SJSA1 (cell line): Measurements from ENCODE around the gene C2orf76. TPM values are rescaled to one million over a fixed set of nuclear protein-coding genes. Genes with fewer than 3 reads are reported as not detected.

ENCODE experiments used
- DNase-seq, 2 experiments: peaks; one replicate each; pipeline ENCODE4 v3.0.0-alpha.2; 2015 to 2020; ENCODE audit warnings: low spot score in 2 of 2, low read depth in 1 of 2
- H3K27ac ChIP-seq: fragments of 250-450 bp; sonication (Bioruptor Pico); 2 replicates; pipeline ENCODE4 v1.5.1; 2020; ENCODE audit warnings: mild to moderate bottlenecking, moderate library complexity
- H3K27me3 ChIP-seq: fragments of 250-450 bp; sonication (Bioruptor Pico); replicated peaks from 2 replicates; pipeline ENCODE4 v1.5.1; 2020; ENCODE audit warnings: mild to moderate bottlenecking, moderate library complexity
- H3K36me3 ChIP-seq: fragments of 250-450 bp; sonication (Bioruptor Pico); 2 replicates; pipeline ENCODE4 v1.5.1; 2020; ENCODE audit warnings: mild to moderate bottlenecking
- H3K4me1 ChIP-seq: fragments of 250-450 bp; sonication (Bioruptor Pico); replicated peaks from 2 replicates; pipeline ENCODE4 v1.6.1; 2021; ENCODE audit warnings: mild to moderate bottlenecking
- H3K4me3 ChIP-seq: fragments of 250-450 bp; sonication (Bioruptor Pico); 2 replicates; pipeline ENCODE4 v1.5.1; 2020; ENCODE audit warnings: mild to moderate bottlenecking
- H3K9me3 ChIP-seq: fragments of 250-450 bp; sonication (Bioruptor Pico); replicated peaks from 2 replicates; pipeline ENCODE4 v1.5.1; 2020; ENCODE audit warnings: mild to moderate bottlenecking
- total RNA-seq: library from RNA; depleted of rRNA; stranded (reverse); fragments of >200 nt; shearing (Covaris generic); gene quantifications from 2 replicates; pipeline ENCODE4 v1.2.3, GENCODE V29; 2014

Gene C2orf76
- total RNA-seq, 1 experiment from 2014 or later = 18.3 TPM

- DNase-seq = no peak
These were observed 4.5 kb upstream of the C2orf76 start for GRCh38 chr2:119371111-119371510.

GRCh38 chr2:119369845-119370244 lies 3.2 kb upstream of the C2orf76 start:
- Histone ChIP-seq H3K9me3 (no peaks in the 10 kb centered on the region), H3K27ac (no peak overlapping the region), H3K36me3 (peaks cover 61% of the 10 kb centered on the region), H3K4me3 (no peak overlapping the region), H3K4me1 (peaks cover 17% of the 10 kb centered on the region), H3K27me3 (no peaks in the 10 kb centered on the region)
- no peak for DNase-seq

More at GRCh38 chr2:119371111-119371510, 4.5 kb upstream of the C2orf76 start:
- H3K4me3 ChIP-seq = no peak overlapping the region
- H3K9me3 ChIP-seq = no peaks in the 10 kb centered on the region
- peaks cover 6% of the 10 kb centered on the region for H3K4me1 ChIP-seq
- H3K27ac ChIP-seq = no peak overlapping the region
- no peaks in the 10 kb centered on the region for H3K27me3 ChIP-seq
- H3K36me3 ChIP-seq = peaks cover 61% of the 10 kb centered on the region

GRCh38 chr2:119367472-119368099 lies 952 bp upstream of the C2orf76 start:
- Histone ChIP-seq H3K27me3 (no peaks in the 10 kb centered on the region), H3K36me3 (peaks cover 49% of the 10 kb centered on the region), H3K4me3 (peak overlapping the region; percentile 66), H3K4me1 (peaks cover 17% of the 10 kb centered on the region), H3K27ac (peak overlapping the region; percentile 30), H3K9me3 (no peaks in the 10 kb centered on the region)
- peak; percentile 54 to 59 for DNase-seq

- Histone ChIP-seq H3K27me3 (no peaks in the 10 kb centered on the region), H3K9me3 (no peaks in the 10 kb centered on the region), H3K4me3 (peak overlapping the region; percentile 66), H3K4me1 (peaks cover 17% of the 10 kb centered on the region), H3K27ac (peak overlapping the region; percentile 44), H3K36me3 (peaks cover 36% of the 10 kb centered on the region)
- DNase-seq = no peak
These were observed 429 bp downstream of the C2orf76 start for GRCh38 chr2:119366161-119366648.

- no peak overlapping the region for H3K27ac ChIP-seq
- peak overlapping the region; percentile 66 for H3K4me3 ChIP-seq
- no peaks in the 10 kb centered on the region for H3K27me3 ChIP-seq
- H3K9me3 ChIP-seq = no peaks in the 10 kb centered on the region
- H3K36me3 ChIP-seq = peaks cover 28% of the 10 kb centered on the region
- peaks cover 17% of the 10 kb centered on the region for H3K4me1 ChIP-seq
- no peak for DNase-seq
These were observed 1.2 kb downstream of the C2orf76 start for GRCh38 chr2:119365436-119365835.

GRCh38 chr2:119364798-119365197 lies 1.8 kb downstream of the C2orf76 start:
- Histone ChIP-seq H3K27ac (no peak overlapping the region), H3K36me3 (peaks cover 21% of the 10 kb centered on the region), H3K4me1 (peaks cover 17% of the 10 kb centered on the region), H3K4me3 (no peak overlapping the region), H3K9me3 (no peaks in the 10 kb centered on the region), H3K27me3 (no peaks in the 10 kb centered on the region)
- DNase-seq = no peak

GRCh38 chr2:119360423-119360966 lies 6.1 kb downstream of the C2orf76 start:
- H3K4me3 ChIP-seq = no peak overlapping the region
- H3K27ac ChIP-seq = no peak overlapping the region
- H3K27me3 ChIP-seq = no peaks in the 10 kb centered on the region
- no peaks in the 10 kb centered on the region for H3K36me3 ChIP-seq
- no peaks in the 10 kb centered on the region; the same call in 1 of the 2 replicates for H3K9me3 ChIP-seq
- H3K4me1 ChIP-seq = peaks cover 5% of the 10 kb centered on the region
- no peak for DNase-seq

- no peaks in the 10 kb centered on the region for H3K36me3 ChIP-seq
- H3K27ac ChIP-seq = no peak overlapping the region
- H3K9me3 ChIP-seq = no peaks in the 10 kb centered on the region; the same call in 1 of the 2 replicates
- no peaks in the 10 kb centered on the region for H3K4me1 ChIP-seq
- DNase-seq = no peak
- H3K4me3 ChIP-seq = no peak overlapping the region
- no peaks in the 10 kb centered on the region for H3K27me3 ChIP-seq
These were observed 6.9 kb downstream of the C2orf76 start for GRCh38 chr2:119359774-119360173.

GRCh38 chr2:119354860-119355259 lies 11.8 kb downstream of the C2orf76 start:
- H3K27me3 ChIP-seq = no peaks in the 10 kb centered on the region
- H3K4me1 ChIP-seq = no peaks in the 10 kb centered on the region
- no peak overlapping the region for H3K4me3 ChIP-seq
- no peak for DNase-seq
- no peaks in the 10 kb centered on the region; the same call in 1 of the 2 replicates for H3K9me3 ChIP-seq
- no peaks in the 10 kb centered on the region for H3K36me3 ChIP-seq
- no peak overlapping the region for H3K27ac ChIP-seq

GRCh38 chr2:119352357-119352756 lies 14.3 kb downstream of the C2orf76 start:
- H3K27ac ChIP-seq = no peak overlapping the region
- H3K27me3 ChIP-seq = no peaks in the 10 kb centered on the region
- no peak for DNase-seq
- H3K9me3 ChIP-seq = no peaks in the 10 kb centered on the region; the same call in 1 of the 2 replicates
- no peaks in the 10 kb centered on the region for H3K4me1 ChIP-seq
- H3K36me3 ChIP-seq = no peaks in the 10 kb centered on the region
- H3K4me3 ChIP-seq = no peak overlapping the region

GRCh38 chr2:119350311-119350998 lies 16.2 kb downstream of the C2orf76 start:
- no peak overlapping the region for H3K4me3 ChIP-seq
- H3K9me3 ChIP-seq = no peaks in the 10 kb centered on the region; the same call in 1 of the 2 replicates
- no peak overlapping the region for H3K27ac ChIP-seq
- no peaks in the 10 kb centered on the region for H3K4me1 ChIP-seq
- H3K27me3 ChIP-seq = no peaks in the 10 kb centered on the region
- no peaks in the 10 kb centered on the region for H3K36me3 ChIP-seq
- DNase-seq = no peak

GRCh38 chr2:119349289-119349688 lies 17.3 kb downstream of the C2orf76 start:
- Histone ChIP-seq H3K9me3 (no peaks in the 10 kb centered on the region), H3K36me3 (no peaks in the 10 kb centered on the region), H3K4me1 (no peaks in the 10 kb centered on the region), H3K27ac (no peak overlapping the region), H3K4me3 (no peak overlapping the region), H3K27me3 (no peaks in the 10 kb centered on the region)
- no peak for DNase-seq

- H3K36me3 ChIP-seq = no peaks in the 10 kb centered on the region
- no peak overlapping the region for H3K4me3 ChIP-seq
- no peak overlapping the region for H3K27ac ChIP-seq
- H3K9me3 ChIP-seq = no peaks in the 10 kb centered on the region
- H3K4me1 ChIP-seq = no peaks in the 10 kb centered on the region
- no peaks in the 10 kb centered on the region for H3K27me3 ChIP-seq
- DNase-seq = no peak
These were observed 24.9 kb downstream of the C2orf76 start for GRCh38 chr2:119341684-119342083.

- H3K36me3 ChIP-seq = no peaks in the 10 kb centered on the region
- no peaks in the 10 kb centered on the region for H3K4me1 ChIP-seq
- H3K27ac ChIP-seq = no peak overlapping the region
- no peak overlapping the region for H3K4me3 ChIP-seq
- DNase-seq = no peak
- no peaks in the 10 kb centered on the region for H3K9me3 ChIP-seq
- no peaks in the 10 kb centered on the region for H3K27me3 ChIP-seq
These were observed 27.1 kb downstream of the C2orf76 start for GRCh38 chr2:119339562-119339923.
